ENCODE measurements around the gene FOLR2.
A peak's percentile ranks its signal among the peaks of the same experiment; 100 is the strongest.

Gene FOLR2

DNA sequence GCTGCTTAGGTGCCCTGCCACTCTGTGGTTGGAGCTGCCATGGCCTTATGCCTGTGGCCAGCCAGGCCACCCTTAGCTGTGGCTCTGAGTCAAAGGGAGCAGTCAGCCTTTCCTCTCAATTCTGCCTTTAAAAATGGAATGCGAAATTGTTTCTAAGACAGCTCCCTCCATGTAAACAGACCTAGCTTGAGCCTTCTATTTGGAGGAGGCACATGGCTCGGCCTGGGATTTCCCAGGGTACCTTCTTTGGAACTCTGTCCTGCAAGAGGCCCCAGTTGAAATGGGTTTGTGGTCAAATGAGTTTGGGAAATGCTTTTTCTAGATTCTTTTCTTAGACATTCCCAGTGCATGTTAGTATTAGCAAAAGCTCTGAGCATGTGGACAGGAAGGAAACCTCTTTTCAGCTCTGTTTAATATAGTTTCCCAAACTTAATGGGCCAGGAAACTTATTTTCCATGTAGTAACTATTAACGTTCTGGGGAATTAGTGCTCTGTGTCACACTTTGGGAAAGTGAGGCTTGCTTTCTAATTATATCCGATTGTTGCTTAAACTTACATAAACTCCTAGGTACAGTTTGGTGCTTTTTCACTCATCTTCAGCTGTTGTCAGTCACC lies 19.6 kb downstream of the FOLR2 start:
- DNase-seq (ENCODE audit: low read depth), result no peak
- no peak for TF ChIP-seq CTCF (IDR thresholded peaks at IDR 0.05; ENCODE audit: low read depth, low read length, missing control alignments)
- no peak overlapping the region for H3K4me3 ChIP-seq (ENCODE audit: low read depth, low read length)

GRCh38 chr11:72236774-72237111 lies 20.1 kb downstream of the FOLR2 start:
- H3K4me3 ChIP-seq (ENCODE audit: low read depth, low read length), result no peak overlapping the region
- TF ChIP-seq CTCF (IDR thresholded peaks at IDR 0.05; ENCODE audit: low read depth, low read length, missing control alignments), result no peak
- no peak for DNase-seq (ENCODE audit: low read depth)

DNA sequence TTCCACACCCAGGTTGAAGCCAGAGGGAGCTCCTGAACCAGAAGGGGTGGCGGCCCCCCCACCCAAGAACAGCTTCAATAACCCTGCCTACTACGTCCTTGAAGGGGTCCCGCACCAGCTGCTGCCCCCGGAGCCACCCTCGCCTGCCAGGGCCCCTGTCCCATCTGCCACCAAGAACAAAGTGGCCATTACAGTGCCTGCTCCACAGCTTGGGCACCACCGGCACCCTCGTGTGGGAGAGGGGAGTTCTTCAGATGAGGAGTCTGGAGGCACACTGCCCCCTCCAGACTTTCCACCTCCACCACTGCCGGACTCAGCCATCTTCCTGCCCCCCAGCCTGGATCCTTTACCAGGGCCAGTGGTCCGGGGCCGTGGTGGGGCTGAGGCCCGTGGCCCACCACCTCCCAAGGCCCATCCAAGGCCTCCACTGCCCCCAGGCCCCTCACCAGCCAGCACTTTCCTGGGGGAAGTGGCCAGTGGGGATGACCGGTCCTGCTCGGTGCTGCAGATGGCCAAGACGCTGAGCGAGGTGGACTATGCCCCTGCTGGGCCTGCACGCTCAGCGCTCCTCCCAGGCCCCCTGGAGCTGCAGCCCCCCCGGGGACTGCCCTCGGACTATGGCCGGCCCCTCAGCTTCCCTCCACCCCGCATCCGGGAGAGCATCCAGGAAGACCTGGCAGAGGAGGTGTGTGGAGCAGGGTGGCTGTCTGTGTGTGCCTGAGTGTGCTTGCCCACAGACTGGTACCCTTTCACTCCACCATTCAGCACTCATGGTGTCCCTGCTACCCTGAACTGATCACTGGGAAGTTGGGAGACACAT lies 20.7 kb downstream of the FOLR2 start:
- no peak overlapping the region for H3K4me3 ChIP-seq (ENCODE audit: low read depth, low read length)
- no peak for TF ChIP-seq CTCF (IDR thresholded peaks at IDR 0.05; ENCODE audit: low read depth, low read length, missing control alignments)
- DNase-seq (ENCODE audit: low read depth), result no peak

DNA sequence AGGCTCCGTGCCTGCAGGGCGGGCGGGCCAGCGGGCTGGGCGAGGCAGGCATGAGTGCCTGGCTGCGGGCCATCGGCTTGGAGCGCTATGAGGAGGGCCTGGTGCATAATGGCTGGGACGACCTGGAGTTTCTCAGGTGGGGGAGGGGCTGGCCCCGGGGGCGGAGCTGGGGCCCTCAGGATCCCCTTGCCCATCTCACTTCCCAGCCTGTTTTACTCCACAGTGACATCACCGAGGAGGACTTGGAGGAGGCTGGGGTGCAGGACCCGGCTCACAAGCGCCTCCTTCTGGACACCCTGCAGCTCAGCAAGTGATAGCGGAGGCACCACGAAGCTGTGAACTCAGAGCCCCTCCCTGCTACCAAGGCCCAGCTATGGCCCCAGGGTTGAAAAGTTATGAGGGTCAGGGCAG lies 21.5 kb downstream of the FOLR2 start:
- DNase-seq (ENCODE audit: low read depth), result no peak
- TF ChIP-seq CTCF (IDR thresholded peaks at IDR 0.05; ENCODE audit: low read depth, low read length, missing control alignments), result peak; percentile 90
- H3K4me3 ChIP-seq (ENCODE audit: low read depth, low read length), result no peak overlapping the region

DNA sequence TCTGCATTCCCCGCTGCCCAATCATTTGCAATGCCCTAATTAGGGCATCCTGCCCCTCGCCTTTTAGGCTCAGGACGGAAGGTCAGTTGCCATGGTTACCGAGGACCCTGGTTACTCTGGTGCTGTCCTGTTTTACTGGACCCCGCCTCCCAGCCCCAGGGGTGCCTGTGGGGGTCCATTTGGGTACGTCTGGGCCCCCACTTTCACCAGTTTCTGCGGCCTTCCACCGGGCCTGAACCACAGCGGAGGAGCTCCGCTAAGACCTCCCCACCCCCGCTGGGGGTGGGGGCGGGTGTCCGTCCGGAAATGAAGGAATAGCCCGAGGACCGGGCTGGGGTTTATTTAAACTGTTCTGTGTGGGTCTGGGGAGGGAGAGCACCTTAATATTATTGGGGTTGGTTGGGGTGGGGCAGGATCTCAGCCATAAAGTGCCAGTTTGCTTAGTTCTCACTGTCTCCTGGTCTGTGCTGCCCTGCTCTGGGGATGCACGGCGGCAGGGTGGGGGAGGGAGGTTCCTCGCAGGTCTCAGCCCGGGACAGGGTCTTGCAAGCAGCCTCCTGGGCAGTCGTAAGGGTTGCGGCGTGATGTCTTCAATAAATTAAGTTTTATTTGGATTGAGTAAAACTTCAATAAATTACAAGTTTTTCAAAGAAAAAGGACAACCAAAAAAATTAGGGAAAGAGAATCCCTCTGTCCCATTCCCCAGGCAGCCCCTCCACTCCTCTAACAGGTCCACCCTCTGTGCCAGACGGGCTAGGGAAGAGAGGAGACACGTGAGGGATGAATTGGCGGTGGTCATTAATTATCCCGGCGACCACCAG lies 22.1 kb downstream of the FOLR2 start:
- no peak for DNase-seq (ENCODE audit: low read depth)
- no peak for TF ChIP-seq CTCF (IDR thresholded peaks at IDR 0.05; ENCODE audit: low read depth, low read length, missing control alignments)
- no peak overlapping the region for H3K4me3 ChIP-seq (ENCODE audit: low read depth, low read length)

DNA sequence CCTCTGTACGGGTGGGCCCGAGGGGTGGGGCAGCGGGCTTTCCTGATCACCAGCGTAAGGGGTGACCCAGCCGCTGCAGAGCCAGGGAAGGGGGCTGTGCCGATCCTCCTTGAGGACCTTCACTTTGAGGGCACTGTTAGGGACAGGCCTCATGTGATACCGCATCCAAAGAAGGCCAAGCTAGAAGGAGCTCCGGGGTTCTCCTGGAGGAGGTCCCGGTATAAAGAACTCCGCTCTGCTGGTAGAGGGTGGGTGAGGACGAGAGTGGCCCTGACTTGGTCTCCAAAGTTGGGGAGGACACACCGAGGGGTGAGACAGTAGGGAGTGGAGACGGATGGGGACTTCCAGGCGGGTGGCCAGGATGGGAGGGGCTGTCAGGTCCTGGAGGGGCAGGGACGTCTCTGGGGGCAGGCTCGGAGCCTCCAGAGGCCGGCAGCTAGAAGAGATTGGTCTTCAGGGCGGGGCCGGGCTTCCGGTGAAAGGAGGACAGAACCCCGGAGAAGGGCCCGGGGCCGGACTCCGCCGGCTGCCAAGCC lies 22.8 kb downstream of the FOLR2 start:
- no peak for DNase-seq (ENCODE audit: low read depth)
- TF ChIP-seq CTCF (IDR thresholded peaks at IDR 0.05; ENCODE audit: low read depth, low read length, missing control alignments), result no peak
- no peak overlapping the region for H3K4me3 ChIP-seq (ENCODE audit: low read depth, low read length)
